ENCODE measurements around the gene BRF1.

Gene BRF1

DNA sequence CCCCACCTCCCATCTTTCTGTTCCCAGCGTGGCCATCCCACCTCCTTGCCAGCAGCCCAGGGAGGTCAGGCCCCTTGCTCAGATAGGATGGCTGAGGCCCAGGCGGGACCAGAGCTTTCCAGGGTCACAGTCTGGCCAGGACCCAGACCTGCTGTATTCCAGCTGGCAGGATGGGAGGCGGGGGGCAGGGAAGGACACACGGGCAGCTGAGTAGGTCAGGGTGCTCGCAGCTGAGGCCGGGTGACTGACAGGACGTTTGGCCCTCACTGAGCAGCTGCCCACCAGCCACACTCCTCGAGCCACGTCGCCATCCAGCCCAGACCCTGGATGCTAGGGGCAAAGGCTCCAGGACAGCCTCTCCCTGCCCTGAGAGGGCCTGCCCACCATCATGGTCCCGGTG is 123.7 kb downstream of the BRF1 start:
- Histone ChIP-seq H2BK120ac (ENCODE audit: low read depth, low read length) (no peak overlapping the region), H3K9me3 (ENCODE audit: control insufficient read depth, low read length) (no peaks in the 10 kb centered on the region), H2BK15ac (ENCODE audit: low read depth, poor library complexity, severe bottlenecking) (no peak overlapping the region), H3K27me3 (ENCODE audit: control insufficient read depth in 1 of 2, insufficient read depth in 1 of 2, low read length in 2 of 2) (peaks cover 10 to 25% of the 10 kb centered on the region in 2 experiments), H3K36me3 (ENCODE audit: control insufficient read depth in 1 of 2, insufficient read depth in 2 of 2, low read depth in 1 of 2, low read length in 2 of 2) (peaks cover 0 to 8% of the 10 kb centered on the region in 2 experiments), H4K91ac (ENCODE audit: low read length) (no peak overlapping the region), H4K8ac (ENCODE audit: low read length) (no peak overlapping the region), H3K4ac (ENCODE audit: low read depth in 1 of 2, low read length in 2 of 2) (no peak overlapping the region), H2BK5ac (ENCODE audit: low read depth, low read length, poor library complexity, severe bottlenecking) (no peak overlapping the region), H3K9ac (ENCODE audit: low read length) (no peak overlapping the region), H3K23ac (ENCODE audit: low read length in 2 of 2) (peak overlapping the region in 1 of 2 experiments; percentile 41), H2AK5ac (ENCODE audit: low read length, severe bottlenecking) (no peak overlapping the region), H3K18ac (ENCODE audit: low read depth in 1 of 2, low read length in 2 of 2) (no peak overlapping the region), H3K79me1 (replicated peaks; ENCODE audit: low read length, poor library complexity, severe bottlenecking) (no peaks in the 10 kb centered on the region), H2BK12ac (ENCODE audit: low read length in 2 of 2) (no peak overlapping the region), H2AFZ (ENCODE audit: low read depth, low read length) (no peak overlapping the region), H3K14ac (ENCODE audit: low read length in 2 of 2) (peak overlapping the region in 1 of 2 experiments; percentile 67), H3K4me2 (ENCODE audit: low read length, poor library complexity, severe bottlenecking) (no peak overlapping the region), H3K27ac (ENCODE audit: low read length, poor library complexity, severe bottlenecking) (no peak overlapping the region), H3K4me3 (ENCODE audit: insufficient read depth in 1 of 2, low read depth in 1 of 2, low read length in 2 of 2) (no peak overlapping the region), H3K4me1 (ENCODE audit: control insufficient read depth, insufficient read depth, low read depth, low read length) (peaks cover 25% of the 10 kb centered on the region)
- no peak for DNase-seq
- 79% methylated on average over 11 of the region's 11 CpGs for WGBS

DNA sequence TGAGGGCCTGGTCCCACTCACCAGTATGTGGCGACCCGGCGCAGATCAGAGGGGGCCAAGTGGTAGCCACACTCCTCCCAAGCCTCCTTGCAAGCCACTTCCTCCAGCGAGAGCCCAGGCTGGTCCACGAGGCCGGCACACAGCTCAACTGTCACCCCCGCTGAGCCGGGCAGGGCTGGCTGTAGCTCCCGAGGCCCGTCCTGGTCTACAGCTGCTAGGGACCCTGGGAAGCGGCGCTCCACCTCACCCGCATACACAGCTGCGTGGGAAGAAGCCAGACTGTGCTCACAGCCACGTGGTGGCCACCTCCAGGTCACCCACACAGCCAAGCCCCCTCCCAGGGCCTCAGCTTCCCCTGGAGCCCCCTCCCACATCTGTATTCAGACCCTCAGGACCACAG is 124.3 kb downstream of the BRF1 start:
- Histone ChIP-seq H3K14ac (ENCODE audit: low read length in 2 of 2) (no peak overlapping the region), H2BK15ac (ENCODE audit: low read depth, poor library complexity, severe bottlenecking) (peak overlapping the region; percentile 26), H4K8ac (ENCODE audit: low read length) (no peak overlapping the region), H3K4me3 (ENCODE audit: insufficient read depth in 1 of 2, low read depth in 1 of 2, low read length in 2 of 2) (no peak overlapping the region), H3K4me2 (ENCODE audit: low read length, poor library complexity, severe bottlenecking) (no peak overlapping the region), H2AFZ (ENCODE audit: low read depth, low read length) (no peak overlapping the region), H3K9ac (ENCODE audit: low read length) (no peak overlapping the region), H3K9me3 (ENCODE audit: control insufficient read depth, low read length) (no peaks in the 10 kb centered on the region), H2BK120ac (ENCODE audit: low read depth, low read length) (no peak overlapping the region), H2BK12ac (ENCODE audit: low read length in 2 of 2) (no peak overlapping the region), H2AK5ac (ENCODE audit: low read length, severe bottlenecking) (no peak overlapping the region), H3K36me3 (ENCODE audit: control insufficient read depth in 1 of 2, insufficient read depth in 2 of 2, low read depth in 1 of 2, low read length in 2 of 2) (peaks cover 0 to 8% of the 10 kb centered on the region in 2 experiments), H2BK5ac (ENCODE audit: low read depth, low read length, poor library complexity, severe bottlenecking) (no peak overlapping the region), H3K23ac (ENCODE audit: low read length in 2 of 2) (no peak overlapping the region), H3K4me1 (ENCODE audit: control insufficient read depth, insufficient read depth, low read depth, low read length) (peaks cover 22% of the 10 kb centered on the region), H3K4ac (ENCODE audit: low read depth in 1 of 2, low read length in 2 of 2) (no peak overlapping the region), H4K91ac (ENCODE audit: low read length) (no peak overlapping the region), H3K18ac (ENCODE audit: low read depth in 1 of 2, low read length in 2 of 2) (no peak overlapping the region), H3K27me3 (ENCODE audit: control insufficient read depth in 1 of 2, insufficient read depth in 1 of 2, low read length in 2 of 2) (peaks cover 9 to 26% of the 10 kb centered on the region in 2 experiments), H3K27ac (ENCODE audit: low read length, poor library complexity, severe bottlenecking) (no peak overlapping the region), H3K79me1 (replicated peaks; ENCODE audit: low read length, poor library complexity, severe bottlenecking) (no peaks in the 10 kb centered on the region)
- DNase-seq: no peak
- 86% methylated on average over 15 of the region's 15 CpGs for WGBS

- Histone ChIP-seq H4K8ac (ENCODE audit: low read length) (no peak overlapping the region), H2BK120ac (ENCODE audit: low read depth, low read length) (no peak overlapping the region), H3K4me3 (ENCODE audit: insufficient read depth in 1 of 2, low read depth in 1 of 2, low read length in 2 of 2) (no peak overlapping the region), H3K4me2 (ENCODE audit: low read length, poor library complexity, severe bottlenecking) (no peak overlapping the region), H3K18ac (ENCODE audit: low read depth in 1 of 2, low read length in 2 of 2) (no peak overlapping the region), H3K9ac (ENCODE audit: low read length) (no peak overlapping the region), H2AFZ (ENCODE audit: low read depth, low read length) (no peak overlapping the region), H3K14ac (ENCODE audit: low read length in 2 of 2) (no peak overlapping the region), H3K9me3 (ENCODE audit: control insufficient read depth, low read length) (no peaks in the 10 kb centered on the region), H3K27ac (ENCODE audit: low read length, poor library complexity, severe bottlenecking) (no peak overlapping the region), H4K91ac (ENCODE audit: low read length) (no peak overlapping the region), H2BK15ac (ENCODE audit: low read depth, poor library complexity, severe bottlenecking) (no peak overlapping the region), H2AK5ac (ENCODE audit: low read length, severe bottlenecking) (no peak overlapping the region), H3K4ac (ENCODE audit: low read depth in 1 of 2, low read length in 2 of 2) (no peak overlapping the region), H2BK5ac (ENCODE audit: low read depth, low read length, poor library complexity, severe bottlenecking) (no peak overlapping the region), H3K4me1 (ENCODE audit: control insufficient read depth, insufficient read depth, low read depth, low read length) (peaks cover 23% of the 10 kb centered on the region), H3K79me1 (replicated peaks; ENCODE audit: low read length, poor library complexity, severe bottlenecking) (no peaks in the 10 kb centered on the region), H3K36me3 (ENCODE audit: control insufficient read depth in 1 of 2, insufficient read depth in 2 of 2, low read depth in 1 of 2, low read length in 2 of 2) (peaks cover 0 to 8% of the 10 kb centered on the region in 2 experiments), H2BK12ac (ENCODE audit: low read length in 2 of 2) (no peak overlapping the region), H3K23ac (ENCODE audit: low read length in 2 of 2) (no peak overlapping the region), H3K27me3 (ENCODE audit: control insufficient read depth in 1 of 2, insufficient read depth in 1 of 2, low read length in 2 of 2) (peaks cover 27 to 39% of the 10 kb centered on the region in 2 experiments)
- no peak for DNase-seq
- 84% methylated on average over 30 of the region's 32 CpGs for WGBS
Observed at GRCh38 chr14:105173901-105174894, 126.6 kb downstream of the BRF1 start.

- no peak for DNase-seq
- no peak overlapping the region for H2BK120ac ChIP-seq (ENCODE audit: low read depth, low read length)
- 90% methylated on average over 13 of the region's 13 CpGs for WGBS
Observed at GRCh38 chr14:105173145-105173544, 127.7 kb downstream of the BRF1 start.

More at GRCh38 chr14:105173145-105173544, 127.7 kb downstream of the BRF1 start:
- Histone ChIP-seq H3K4ac (ENCODE audit: low read depth in 1 of 2, low read length in 2 of 2) (no peak overlapping the region), H3K27ac (ENCODE audit: low read length, poor library complexity, severe bottlenecking) (no peak overlapping the region), H3K27me3 (ENCODE audit: control insufficient read depth in 1 of 2, insufficient read depth in 1 of 2, low read length in 2 of 2) (peaks cover 29 to 39% of the 10 kb centered on the region in 2 experiments), H3K9ac (ENCODE audit: low read length) (no peak overlapping the region), H3K4me2 (ENCODE audit: low read length, poor library complexity, severe bottlenecking) (no peak overlapping the region), H3K9me3 (ENCODE audit: control insufficient read depth, low read length) (no peaks in the 10 kb centered on the region), H2AFZ (ENCODE audit: low read depth, low read length) (no peak overlapping the region), H3K23ac (ENCODE audit: low read length in 2 of 2) (no peak overlapping the region), H3K14ac (ENCODE audit: low read length in 2 of 2) (no peak overlapping the region), H3K79me1 (replicated peaks; ENCODE audit: low read length, poor library complexity, severe bottlenecking) (no peaks in the 10 kb centered on the region), H3K36me3 (ENCODE audit: control insufficient read depth in 1 of 2, insufficient read depth in 2 of 2, low read depth in 1 of 2, low read length in 2 of 2) (peaks cover 0 to 5% of the 10 kb centered on the region in 2 experiments), H2BK15ac (ENCODE audit: low read depth, poor library complexity, severe bottlenecking) (peak overlapping the region; percentile 2), H4K91ac (ENCODE audit: low read length) (no peak overlapping the region), H2AK5ac (ENCODE audit: low read length, severe bottlenecking) (no peak overlapping the region), H3K4me3 (ENCODE audit: insufficient read depth in 1 of 2, low read depth in 1 of 2, low read length in 2 of 2) (no peak overlapping the region), H3K18ac (ENCODE audit: low read depth in 1 of 2, low read length in 2 of 2) (no peak overlapping the region), H4K8ac (ENCODE audit: low read length) (no peak overlapping the region), H2BK5ac (ENCODE audit: low read depth, low read length, poor library complexity, severe bottlenecking) (no peak overlapping the region), H2BK12ac (ENCODE audit: low read length in 2 of 2) (no peak overlapping the region), H3K4me1 (ENCODE audit: control insufficient read depth, insufficient read depth, low read depth, low read length) (peaks cover 28% of the 10 kb centered on the region)

Data from mesenchymal stem cell (in vitro differentiated cells and primary cell).